GM10248 (cell line): ENCODE measurements around the gene KCNQ1.

ENCODE experiments used
- CTCF ChIA-PET: fragments of 300-600 bp; sonication (Branson Sonifier 250); formaldehyde crosslinking; extraction: SDS; loops from one replicate; lab custom pipeline; 2021; ENCODE audit warnings: antibody characterized with exemption; lab: Yijun Ruan, JAX
- POLR2A ChIA-PET: fragments of 350-650 bp; sonication (Branson Sonifier 250); formaldehyde crosslinking; extraction: SDS; loops from one replicate; lab custom pipeline; 2020; ENCODE audit warnings: antibody characterized with exemption; lab: Yijun Ruan, JAX
- DNase-seq: peaks from one replicate; pipeline ENCODE4 v3.0.0; 2012; ENCODE audit errors: extremely low spot score
- CTCF ChIP-seq: IDR thresholded peaks from 2 replicates; pipeline ENCODE4 v1.5.1; 2012; ENCODE audit warnings: mild to moderate bottlenecking, low read depth; ENCODE audit errors: extremely low read depth, missing control alignments, control extremely low read depth

Gene KCNQ1

GRCh38 chr11:2641623-2642022 is 196.8 kb downstream of the KCNQ1 start:
- ChIA-PET CTCF (no interaction called here), POLR2A (no interaction called here)
- TF ChIP-seq CTCF, result no peak
- no peak for DNase-seq

- TF ChIP-seq CTCF, result no peak
- ChIA-PET POLR2A (no interaction called here), CTCF (no interaction called here)
- no peak for DNase-seq
Observed at GRCh38 chr11:2643746-2644145, 198.9 kb downstream of the KCNQ1 start.

- ChIA-PET CTCF (no interaction called here), POLR2A (no interaction called here)
- no peak for DNase-seq
- no peak for TF ChIP-seq CTCF
Observed at GRCh38 chr11:2644844-2645778, 200.3 kb downstream of the KCNQ1 start.

- TF ChIP-seq CTCF, result no peak
- no peak for DNase-seq
- CTCF ChIA-PET, result no interaction called here
- POLR2A ChIA-PET, result no interaction called here
Observed at GRCh38 chr11:2645779-2646118, 200.9 kb downstream of the KCNQ1 start.

GRCh38 chr11:2647167-2647566 is 202.4 kb downstream of the KCNQ1 start:
- DNase-seq, result no peak
- POLR2A ChIA-PET, result no interaction called here
- no peak for TF ChIP-seq CTCF
- CTCF ChIA-PET, result no interaction called here

- no peak for TF ChIP-seq CTCF
- no peak for DNase-seq
- ChIA-PET POLR2A (no interaction called here), CTCF (no interaction called here)
Observed at GRCh38 chr11:2647953-2648352, 203.1 kb downstream of the KCNQ1 start.
